RWPE2 (cell line): ENCODE measurements around the gene EHBP1L1.

Experiments
- ATAC-seq: fragments of 200-7000 bp; cut with Tn5 transposase; 3 replicates; pipeline ENCODE4 v1.9.1; 2021; ENCODE audit warnings: low read depth
- DNase-seq: peaks from one replicate; pipeline ENCODE4 v3.0.0-alpha.2; 2020; ENCODE audit warnings: low spot score
- H3K27ac ChIP-seq: fragments of 450-650 bp; 2 replicates; pipeline ENCODE4 v1.5.1; 2017; ENCODE audit warnings: mild to moderate bottlenecking; ENCODE audit not compliant: poor library complexity, severe bottlenecking
- H3K27me3 ChIP-seq: fragments of 250-450 bp; sonication (Bioruptor Pico); 2 replicates; pipeline ENCODE4 v1.5.1; 2021; ENCODE audit warnings: mild to moderate bottlenecking, moderate library complexity; ENCODE audit not compliant: insufficient read depth, poor library complexity, severe bottlenecking
- H3K36me3 ChIP-seq: fragments of 250-450 bp; sonication (Bioruptor Pico); 2 replicates; pipeline ENCODE4 v1.5.1; 2020; ENCODE audit warnings: low read depth, mild to moderate bottlenecking, moderate library complexity
- H3K4me1 ChIP-seq: fragments of 250-450 bp; sonication (Bioruptor Pico); 2 replicates; pipeline ENCODE4 v1.5.1; 2021; ENCODE audit warnings: mild to moderate bottlenecking, moderate library complexity; ENCODE audit not compliant: insufficient read depth, poor library complexity, severe bottlenecking
- H3K4me3 ChIP-seq: fragments of 250-450 bp; sonication (Bioruptor Pico); 2 replicates; pipeline ENCODE4 v1.5.1; 2021; ENCODE audit warnings: mild to moderate bottlenecking, moderate library complexity; ENCODE audit not compliant: severe bottlenecking
- H3K9me3 ChIP-seq: fragments of 250-450 bp; sonication (Bioruptor Pico); 2 replicates; pipeline ENCODE4 v1.5.1; 2021; ENCODE audit warnings: mild to moderate bottlenecking, moderate library complexity; ENCODE audit not compliant: severe bottlenecking
- CTCF ChIP-seq: fragments of 450-650 bp; IDR thresholded peaks from one replicate; pipeline ENCODE4 v1.5.1; 2017; ENCODE audit warnings: mild to moderate bottlenecking, moderate library complexity; ENCODE audit not compliant: poor library complexity, severe bottlenecking

The EHBP1L1 gene

GRCh38 chr11:65617990-65618751 is 42.3 kb downstream of the EHBP1L1 start:
- H3K4me3 ChIP-seq, result no peak overlapping the region
- DNase-seq (no peak), ATAC-seq (no peak)
- no peaks in the 10 kb centered on the region for H3K27me3 ChIP-seq
- H3K9me3 ChIP-seq, result no peaks in the 10 kb centered on the region
- no peak overlapping the region for H3K27ac ChIP-seq
- peaks cover 48% of the 10 kb centered on the region for H3K36me3 ChIP-seq
- H3K4me1 ChIP-seq, result no peaks in the 10 kb centered on the region
- TF ChIP-seq CTCF, result no peak

GRCh38 chr11:65618763-65619162 is 42.9 kb downstream of the EHBP1L1 start:
- Histone ChIP-seq H3K4me1 (no peaks in the 10 kb centered on the region), H3K36me3 (peaks cover 51% of the 10 kb centered on the region), H3K27ac (no peak overlapping the region), H3K4me3 (no peak overlapping the region), H3K27me3 (no peaks in the 10 kb centered on the region), H3K9me3 (no peaks in the 10 kb centered on the region)
- DNase-seq (no peak), ATAC-seq (no peak)
- no peak for TF ChIP-seq CTCF

GRCh38 chr11:65619281-65619928 is 43.6 kb downstream of the EHBP1L1 start:
- no peak for ATAC-seq
- Histone ChIP-seq H3K4me3 (no peak overlapping the region), H3K36me3 (peaks cover 54% of the 10 kb centered on the region), H3K4me1 (no peaks in the 10 kb centered on the region), H3K9me3 (no peaks in the 10 kb centered on the region), H3K27ac (no peak overlapping the region), H3K27me3 (no peaks in the 10 kb centered on the region)
- no peak for DNase-seq
- no peak for TF ChIP-seq CTCF

- DNase-seq, result no peak
Observed at GRCh38 chr11:65620666-65621065, 44.8 kb downstream of the EHBP1L1 start.

More at GRCh38 chr11:65620666-65621065, 44.8 kb downstream of the EHBP1L1 start:
- Histone ChIP-seq H3K27ac (no peak overlapping the region), H3K36me3 (peaks cover 61% of the 10 kb centered on the region), H3K9me3 (no peaks in the 10 kb centered on the region), H3K4me3 (no peak overlapping the region), H3K4me1 (no peaks in the 10 kb centered on the region), H3K27me3 (no peaks in the 10 kb centered on the region)
- no peak for TF ChIP-seq CTCF
- ATAC-seq, result no peak
